NCI-H446 treated with DMSO at 0.1 percent for 48 hours (cell line): ENCODE results near the gene RPE65.
"Not testable (repeated sequence)": the region's sequence is repeated elsewhere in the genome, so short reads cannot be mapped to it uniquely, and the experiment has no call there.

Source experiments
- DNase-seq: peaks from one replicate; lab custom pipeline; 2025; lab: John Stamatoyannopoulos, UW

Gene RPE65

DNA sequence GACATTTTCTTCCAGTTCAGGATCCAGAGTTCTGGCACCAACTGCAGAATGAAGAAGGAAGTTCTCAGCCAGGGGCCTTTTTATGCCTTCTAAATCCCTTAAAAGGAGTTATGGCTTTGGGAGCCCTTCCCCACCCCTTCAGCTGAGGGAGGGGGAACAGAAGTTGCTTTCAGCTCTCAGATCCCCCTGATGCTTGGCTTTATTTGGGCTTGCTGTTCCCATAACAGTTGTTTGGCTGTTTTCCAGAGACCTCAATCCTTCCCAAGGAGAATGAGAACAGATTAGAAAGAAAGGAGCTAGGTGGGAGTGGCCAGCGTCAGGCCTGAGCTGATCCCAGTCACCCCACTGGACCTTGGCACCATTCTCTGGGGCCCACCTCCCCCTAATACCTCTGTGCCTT is at the start of gene RPE65:
Gene RPE65, minus strand, starts transcription at position 54 of the 400 bp plus-strand sequence. Its CDS starts 49 bp downstream, at position 5.
- peak; percentile 24 for DNase-seq

DNA sequence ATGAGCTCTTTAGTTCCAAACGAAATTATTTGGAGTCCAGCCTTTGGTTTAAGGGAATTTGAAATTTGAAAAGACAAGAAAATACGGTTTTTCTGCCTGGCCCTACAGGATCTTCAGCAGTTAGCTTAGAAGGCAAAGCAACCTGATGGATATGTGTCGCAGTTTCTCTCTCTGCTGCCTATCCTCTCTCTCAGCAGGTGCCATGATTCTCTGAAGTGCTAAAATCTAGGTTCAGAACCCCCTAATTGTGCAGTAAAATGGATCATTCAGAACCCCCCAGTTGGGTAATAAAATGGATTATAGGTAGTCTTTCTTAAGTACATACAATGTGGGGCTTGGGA is 47.6 kb upstream of the RPE65 start:
- DNase-seq = no peak

DNA sequence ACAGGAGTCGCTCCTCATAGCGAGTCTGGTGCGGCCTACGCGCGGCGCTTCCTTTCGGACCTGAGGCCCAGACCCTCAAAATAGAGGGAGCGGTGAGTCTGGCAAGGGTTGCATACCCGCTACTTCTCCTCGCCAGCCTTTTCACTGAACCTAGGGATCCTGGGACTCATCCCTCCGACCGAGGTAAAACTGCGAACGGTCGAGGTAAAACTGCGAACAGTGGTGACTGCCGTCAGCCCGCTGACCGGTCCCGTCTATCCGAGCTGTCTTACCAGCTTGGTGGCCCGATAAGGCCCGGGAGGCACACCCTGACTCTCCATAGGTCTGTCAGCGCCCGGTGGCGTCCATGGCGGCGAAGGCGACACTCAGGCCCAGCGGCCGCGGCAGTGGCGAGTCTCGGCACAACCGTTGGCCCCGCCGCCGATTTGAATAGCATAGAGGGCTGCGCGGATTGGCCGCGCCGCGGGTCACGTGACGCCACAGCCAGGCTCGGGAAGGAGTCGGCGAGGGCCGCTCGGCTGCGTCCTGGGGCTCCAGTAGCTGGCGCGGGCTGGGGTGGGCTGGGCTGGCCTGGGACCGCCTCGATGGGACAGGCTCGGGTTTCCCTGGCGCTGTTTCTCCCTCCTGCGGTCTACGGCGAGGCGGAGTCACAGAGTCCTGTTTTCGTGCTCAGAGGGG is 47.1 kb upstream of the RPE65 start, which contains the start of gene DEPDC1:
Gene DEPDC1, minus strand, starts transcription at position 403 of the 678 bp plus-strand sequence. Its CDS starts 83 bp downstream, at position 320.
- DNase-seq = peak; percentile 95

DNA sequence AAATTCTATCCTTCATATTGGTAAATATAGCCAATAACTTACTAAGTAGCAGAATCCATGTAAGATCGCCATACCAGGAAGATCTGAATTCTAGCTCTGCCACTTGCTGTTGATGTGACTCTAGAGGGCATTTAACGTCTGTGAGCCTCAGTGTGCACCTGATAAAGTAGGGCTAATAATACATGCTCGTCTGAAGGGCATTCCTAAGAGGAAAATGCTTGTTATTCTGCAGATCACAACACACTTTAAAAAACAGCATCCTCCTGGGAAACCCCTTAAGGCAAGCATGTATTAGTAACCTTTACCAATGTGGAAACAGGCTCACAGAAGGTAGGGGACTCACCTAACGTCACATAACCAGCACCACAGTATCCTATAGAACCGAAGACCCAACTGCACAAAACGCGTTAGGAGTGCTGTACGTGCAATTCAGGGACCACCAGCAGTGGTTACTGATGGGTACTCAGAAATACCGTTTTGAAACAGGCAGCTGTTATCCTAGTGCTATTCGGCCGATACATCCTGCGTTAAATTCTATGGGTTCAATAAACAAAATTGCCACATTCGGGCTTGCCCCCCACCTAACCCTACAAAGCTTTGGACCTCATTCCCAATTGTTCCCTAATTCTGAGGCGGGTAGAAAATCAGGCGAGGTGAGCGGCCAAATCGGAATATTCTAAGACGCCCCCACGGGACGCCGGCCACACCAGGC is 46.4 kb upstream of the RPE65 start:
- peak; percentile 18 for DNase-seq

DNA sequence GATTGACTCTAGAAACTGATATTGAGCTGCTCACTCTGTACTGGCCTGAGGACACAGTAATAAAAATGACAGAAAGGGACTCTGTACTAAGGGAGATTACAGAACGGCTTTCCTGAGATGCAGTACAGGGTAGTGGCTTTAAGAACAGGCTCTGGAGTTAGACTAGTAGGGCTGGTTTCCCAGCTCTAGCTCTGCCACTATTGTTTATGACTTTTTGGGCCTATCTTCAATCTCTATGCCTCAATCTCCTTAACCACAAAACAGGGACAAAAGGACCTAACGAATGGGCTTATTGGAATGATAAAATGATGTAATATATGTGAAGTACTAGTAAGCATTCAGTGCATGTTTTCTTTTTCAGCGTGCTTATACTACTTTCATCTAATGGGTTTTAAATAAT is 45.8 kb upstream of the RPE65 start:
- no peak for DNase-seq

DNA sequence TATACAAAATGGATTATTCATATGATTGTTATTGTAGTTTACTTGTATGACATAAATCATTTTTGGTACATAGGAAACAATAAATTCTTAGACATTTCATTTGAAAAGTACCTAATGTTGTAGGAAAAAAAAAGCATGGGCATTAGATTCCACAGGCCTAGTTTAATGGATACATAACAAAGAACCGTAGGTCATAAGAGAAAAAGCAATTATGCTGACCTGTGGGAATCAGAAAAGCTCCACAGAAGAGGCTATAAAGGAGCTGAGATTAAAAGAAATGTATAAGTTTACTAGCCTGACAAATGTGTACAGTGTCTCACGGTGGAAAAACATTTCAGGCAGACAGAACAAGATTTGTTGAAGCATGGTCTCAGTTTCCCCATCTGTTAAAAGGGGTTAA is 43.4 kb upstream of the RPE65 start:
- no peak for DNase-seq

DNA sequence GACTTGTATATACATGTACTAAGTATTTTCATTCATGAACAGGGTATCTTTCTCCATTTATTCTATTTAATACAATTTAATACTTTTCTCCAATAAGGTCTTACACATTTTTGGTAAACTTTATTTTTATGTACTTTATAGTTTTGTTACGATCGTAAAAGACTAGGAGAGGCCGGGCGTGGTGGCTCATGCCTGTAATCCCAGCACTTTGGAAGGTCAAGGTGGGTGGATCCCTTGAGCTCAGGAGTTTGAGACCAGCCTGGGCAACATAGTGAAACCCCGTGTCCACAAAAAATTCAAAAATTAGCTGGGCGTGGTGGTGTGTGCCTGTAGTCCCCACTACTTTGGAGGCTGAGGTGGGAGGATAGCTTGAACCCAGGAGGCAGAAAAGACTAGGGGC is 42.5 kb upstream of the RPE65 start:
- DNase-seq = not testable (repeated sequence)

DNA sequence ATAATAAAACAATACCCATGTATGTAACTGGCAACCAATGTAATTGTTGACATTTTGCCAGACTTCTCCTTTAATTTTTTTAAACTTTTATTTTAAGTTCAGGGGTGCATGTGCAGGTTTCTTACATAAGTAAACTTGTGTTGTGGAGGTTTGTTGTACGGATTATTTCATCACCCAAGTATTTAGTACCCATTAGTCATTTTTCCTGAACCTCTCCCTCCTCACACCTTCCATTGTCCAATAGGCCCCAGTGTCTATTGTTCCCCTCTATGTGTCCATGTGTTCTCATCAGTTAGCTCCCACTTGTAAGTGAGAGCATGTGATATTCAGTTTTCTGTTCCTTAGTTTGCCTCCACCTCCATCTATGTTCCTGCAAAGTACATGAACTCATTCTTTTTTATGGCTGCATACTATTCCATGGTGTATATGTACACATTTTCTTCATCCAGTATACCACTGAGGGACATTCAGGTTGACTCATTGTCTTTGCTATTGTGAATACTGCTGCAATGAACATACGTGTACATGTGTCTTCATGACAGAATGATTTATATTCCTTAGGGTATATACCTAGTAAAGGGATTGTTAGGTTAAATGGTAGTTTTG is 40.4 kb upstream of the RPE65 start:
- DNase-seq = no peak

DNA sequence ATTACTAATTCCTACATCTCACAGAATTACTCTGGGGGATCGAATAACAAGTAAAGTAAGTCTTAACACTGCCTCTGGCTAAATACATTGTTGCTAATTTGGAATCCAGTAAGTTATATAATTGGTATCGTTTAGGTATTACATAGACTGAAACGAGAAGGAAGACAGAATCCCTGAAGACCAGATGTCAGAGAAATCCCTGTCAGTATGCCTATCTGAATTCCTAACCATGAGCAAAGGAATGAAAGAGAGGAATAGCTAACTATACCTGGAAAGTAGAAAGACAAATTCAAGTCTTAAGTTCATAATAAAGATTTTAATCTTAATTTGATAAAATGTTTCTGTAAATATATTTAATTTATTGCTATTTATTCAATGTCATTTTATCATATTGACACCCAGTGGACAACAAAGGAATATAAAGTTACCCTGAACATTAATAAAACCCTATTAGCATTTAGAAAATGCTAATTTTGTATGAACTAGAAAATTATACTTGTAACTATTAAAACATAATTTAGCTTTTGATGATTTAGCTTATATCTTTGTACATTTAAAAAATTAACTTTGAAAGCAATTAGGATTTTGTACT is 35.8 kb upstream of the RPE65 start:
- DNase-seq = no peak

DNA sequence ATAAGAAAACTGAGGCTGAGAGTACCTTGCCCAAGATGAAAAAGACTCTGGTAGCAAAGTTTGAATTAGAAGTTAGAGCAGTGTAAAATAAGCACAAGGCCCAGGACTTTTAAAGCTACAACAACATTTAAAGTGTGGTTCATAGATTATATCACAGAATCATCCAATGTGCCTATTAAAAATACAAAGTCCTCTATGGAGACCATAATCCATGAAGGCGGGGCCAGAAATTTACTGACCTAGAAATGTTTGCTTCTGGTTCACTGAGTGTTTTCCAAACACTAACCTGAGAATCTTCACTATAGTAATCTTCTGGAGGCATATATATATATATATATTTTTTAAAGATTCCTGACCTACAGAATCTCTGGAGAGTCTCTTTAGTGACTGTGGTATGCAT is 34.9 kb upstream of the RPE65 start:
- DNase-seq = no peak

DNA sequence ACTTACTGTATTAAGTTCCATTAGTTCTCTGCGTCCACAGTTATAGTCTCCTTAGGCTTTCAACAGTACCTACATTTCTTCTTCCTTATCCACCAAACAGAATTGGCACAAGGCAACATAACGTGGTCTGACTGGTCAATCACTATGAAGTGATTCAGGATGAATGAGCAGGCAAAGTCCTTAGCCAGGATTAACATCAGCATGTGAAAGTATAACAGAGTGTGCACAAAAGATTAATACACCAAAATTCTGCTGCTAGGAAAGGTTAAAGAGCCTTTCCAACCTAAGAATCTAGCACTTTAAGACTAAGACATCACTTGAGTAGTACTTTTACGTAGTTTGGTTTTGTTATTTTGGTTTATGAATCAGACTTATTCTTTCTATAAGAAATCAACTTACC is 31.3 kb upstream of the RPE65 start:
- no peak for DNase-seq

DNA sequence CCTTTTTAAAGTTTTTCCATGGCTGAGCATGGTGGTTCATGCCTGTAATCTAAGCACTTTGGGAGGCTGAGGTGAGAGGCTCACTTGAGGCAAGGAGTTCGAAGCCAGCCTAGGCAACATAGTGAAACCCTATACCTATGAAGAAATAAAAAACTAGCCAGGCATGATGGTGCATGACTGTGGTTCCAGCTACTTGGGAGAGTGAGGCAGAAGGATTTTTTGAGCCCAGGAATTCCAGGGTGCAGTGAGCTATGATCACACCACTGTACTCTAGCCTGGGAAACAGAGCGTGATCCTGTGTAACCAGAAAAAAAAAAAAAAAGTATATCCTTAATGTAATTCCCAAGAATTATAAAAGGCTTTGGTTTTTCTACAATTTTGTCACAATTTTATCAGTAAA is 29.7 kb upstream of the RPE65 start:
- no peak for DNase-seq

DNA sequence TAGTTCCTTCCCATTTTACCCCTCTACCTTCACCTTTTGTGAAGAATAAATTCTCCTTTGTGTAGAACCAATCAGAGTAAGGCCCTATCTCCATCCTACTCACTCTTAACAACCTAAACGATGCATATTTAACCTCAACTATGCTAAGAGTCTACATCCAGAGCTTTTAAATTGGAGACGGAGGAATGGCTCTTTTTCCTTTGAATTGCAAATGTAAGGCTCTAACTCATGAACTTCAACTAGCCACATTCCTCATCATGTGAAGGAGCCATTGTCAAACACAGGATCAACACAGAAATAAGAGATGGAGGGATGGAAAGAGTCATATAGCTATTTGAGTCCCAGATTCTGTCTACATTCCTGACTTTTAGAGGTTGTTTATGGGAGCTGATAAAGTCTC is 28.9 kb upstream of the RPE65 start:
- no peak for DNase-seq

DNA sequence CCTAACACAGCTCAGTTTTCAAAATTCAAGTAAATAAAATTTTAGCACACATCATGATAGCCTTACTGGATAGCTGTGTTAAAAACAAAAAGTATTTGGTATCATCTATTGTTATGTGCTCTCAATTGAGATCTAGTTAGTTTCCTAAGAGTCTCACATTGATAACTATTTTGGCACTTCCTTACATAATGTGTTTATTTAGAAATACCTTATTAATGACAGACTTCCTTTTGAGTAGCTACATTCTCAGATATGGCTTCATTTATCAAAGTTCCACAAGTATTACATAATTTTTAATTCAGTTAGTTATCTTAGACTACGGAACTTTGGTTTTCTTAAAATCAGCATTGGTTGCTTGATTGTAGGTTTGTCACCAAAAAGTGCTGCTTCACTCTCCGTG is 26.9 kb upstream of the RPE65 start:
- DNase-seq = not testable (repeated sequence)

DNA sequence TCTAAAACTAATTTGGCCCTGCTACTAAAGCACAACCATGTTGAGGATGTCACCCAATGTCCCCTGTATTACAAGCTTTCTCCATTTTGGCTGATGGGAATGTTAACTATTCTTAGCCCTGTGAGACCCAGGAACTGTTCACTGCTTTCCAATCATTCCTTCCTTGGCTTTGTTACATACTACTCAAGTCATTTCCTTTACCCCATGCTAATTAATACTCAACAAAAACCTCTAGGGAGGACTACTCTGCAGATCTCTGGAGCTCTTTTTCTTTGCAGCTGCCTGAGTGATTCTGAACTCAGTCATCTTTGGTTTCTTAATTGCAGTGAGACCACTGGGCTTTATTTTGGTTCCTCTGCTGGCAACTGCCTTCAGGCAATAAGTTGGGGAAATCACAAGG is 23.3 kb upstream of the RPE65 start:
- no peak for DNase-seq

DNA sequence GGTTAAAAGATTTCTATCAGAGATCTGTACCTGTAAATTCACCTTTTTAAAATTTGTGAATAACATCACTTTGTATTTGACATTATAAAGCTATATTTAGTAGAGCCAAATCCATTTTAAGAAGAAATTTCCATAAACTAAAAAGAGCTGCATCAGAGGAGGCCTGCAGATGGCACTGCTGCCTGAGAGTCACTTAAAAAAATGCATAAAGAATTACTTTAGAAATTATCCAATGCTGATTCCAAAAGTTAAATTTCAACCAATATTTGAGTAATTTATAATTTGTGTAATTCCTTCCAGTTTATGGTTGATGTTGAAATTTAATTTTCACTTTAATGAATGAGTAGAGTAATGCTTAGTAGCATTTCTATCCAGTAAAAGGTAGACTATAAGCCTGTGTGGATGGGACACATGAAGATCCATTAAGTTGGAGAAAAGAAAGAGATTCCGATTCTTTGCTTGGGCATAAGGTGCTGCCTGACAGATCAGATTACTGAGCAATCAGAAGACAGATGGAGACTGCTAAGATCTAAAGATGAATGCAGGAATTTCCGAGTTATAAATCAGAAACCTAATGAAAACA is 20.7 kb upstream of the RPE65 start:
- peak; percentile 48 for DNase-seq

DNA sequence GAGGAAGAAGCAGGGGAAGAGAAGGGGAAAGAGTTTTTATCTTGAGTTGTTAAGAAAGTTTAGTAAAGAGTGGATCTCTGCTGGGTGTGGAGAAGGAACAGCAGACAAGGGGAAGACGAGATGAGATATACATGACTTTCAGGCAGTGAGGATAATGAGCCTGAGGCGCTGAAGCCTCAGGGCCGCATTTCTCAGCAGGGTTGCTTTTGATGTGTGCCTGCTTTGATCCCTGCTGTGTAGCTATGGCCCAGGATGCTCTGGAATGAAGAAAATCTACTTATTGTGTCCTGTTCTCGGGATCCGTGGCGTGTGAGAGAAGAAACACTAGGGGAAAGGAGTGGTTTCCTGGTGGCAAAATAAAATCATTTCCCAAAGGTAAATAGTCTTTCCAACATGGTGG is 15.1 kb upstream of the RPE65 start:
- no peak for DNase-seq

DNA sequence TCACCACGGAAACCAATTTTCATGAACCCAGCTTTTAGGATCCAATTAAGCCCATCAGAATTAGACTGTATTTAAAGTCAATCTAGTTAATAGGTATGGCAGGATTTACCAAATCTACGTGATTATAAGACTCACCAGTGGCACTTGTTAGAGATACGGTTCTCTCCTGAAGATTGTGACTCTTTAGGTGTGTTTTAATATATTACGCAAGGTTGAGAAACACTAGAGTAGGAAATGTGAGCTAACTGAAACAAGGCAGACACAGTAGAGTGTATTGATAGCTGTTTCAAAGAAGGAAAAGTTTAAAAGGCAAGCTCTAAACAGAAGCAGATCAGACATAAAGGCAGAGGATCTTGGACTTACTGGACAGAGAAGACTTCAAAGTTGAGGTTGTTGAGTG is 11.2 kb upstream of the RPE65 start:
- no peak for DNase-seq

DNA sequence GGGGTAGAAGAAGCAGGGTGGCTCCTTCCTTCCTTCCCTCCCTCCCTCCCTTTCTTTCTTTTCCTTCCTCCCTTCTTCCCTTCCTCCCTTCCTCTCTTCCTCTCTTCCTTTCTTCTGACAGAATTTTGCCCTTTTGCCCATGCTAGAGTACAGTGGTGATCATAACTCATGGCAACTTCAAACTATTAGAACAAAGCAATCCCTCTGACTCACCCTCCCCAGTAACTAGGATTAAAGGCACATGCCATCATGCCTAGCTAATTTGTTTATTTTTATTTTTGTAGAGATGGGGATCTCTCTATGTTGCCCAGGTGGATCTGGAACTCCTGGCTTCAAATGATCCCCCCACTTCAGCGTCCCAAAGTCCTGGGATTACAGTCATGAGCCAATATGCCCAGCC is 10.0 kb upstream of the RPE65 start:
- no peak for DNase-seq

DNA sequence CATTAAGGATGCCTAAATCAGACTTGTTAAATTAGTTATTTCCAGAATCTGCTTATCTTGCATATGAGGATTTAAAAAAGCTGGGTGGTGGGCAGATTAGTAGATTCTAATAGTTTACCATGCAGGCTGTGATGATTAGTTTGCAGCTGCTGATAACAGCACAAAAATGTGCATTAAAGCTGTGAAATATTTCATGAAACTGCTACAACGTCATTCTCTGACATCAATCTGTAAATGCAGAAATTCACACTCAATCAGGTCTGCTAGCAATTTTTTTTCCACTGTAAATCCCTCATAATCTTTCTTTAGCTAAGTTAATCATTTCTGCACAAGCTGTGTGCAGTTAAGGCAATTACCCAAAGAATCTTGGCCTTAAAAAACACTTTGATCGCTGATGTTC is 9.3 kb upstream of the RPE65 start:
- DNase-seq = no peak

DNA sequence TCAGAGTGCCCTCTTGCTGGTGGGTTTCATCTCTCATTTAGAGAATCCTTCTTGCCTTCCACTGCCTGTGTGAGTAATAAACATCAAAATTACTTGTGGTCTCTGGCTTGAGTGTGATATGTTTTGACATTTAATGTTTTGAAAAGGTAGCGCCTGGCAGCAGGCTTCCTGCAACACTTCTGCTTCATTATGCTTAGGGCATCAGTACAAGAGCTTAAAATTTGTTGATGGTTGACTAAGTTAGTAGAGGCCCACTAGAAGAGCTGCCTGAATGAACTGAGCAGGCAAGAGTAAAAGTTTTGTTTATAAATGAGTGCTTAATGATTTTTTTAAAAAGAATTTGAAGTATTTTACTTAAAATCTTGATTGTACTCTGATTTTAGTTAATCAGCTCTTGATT is 6.4 kb upstream of the RPE65 start:
- no peak for DNase-seq

DNA sequence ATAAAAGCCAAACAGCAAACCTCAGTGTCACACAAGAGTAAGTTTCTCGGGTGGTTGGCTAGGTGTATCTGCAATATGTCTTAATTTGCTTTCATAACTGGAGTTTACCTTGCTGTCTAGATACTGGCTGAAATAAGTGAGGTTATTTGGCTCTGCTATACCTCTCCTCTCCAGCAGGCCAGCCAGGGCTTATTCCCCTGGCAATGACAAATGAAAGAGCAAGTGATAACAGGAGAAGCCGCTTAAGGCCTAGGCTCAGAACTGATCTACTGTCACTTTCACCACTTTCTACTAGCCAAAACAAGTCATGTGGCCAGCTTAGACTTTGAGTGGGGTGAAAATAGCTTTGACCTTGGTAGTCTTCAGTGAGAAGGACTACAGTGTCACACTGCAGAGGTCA is 4.8 kb upstream of the RPE65 start:
- no peak for DNase-seq
